Stimulated activated CD4-positive, alpha-beta T cell treated with anti-CD3 and anti-CD28 coated beads, Interleukin-12 subunit alpha, Interleukin-12 subunit beta, amount 100 ng/mL, for 4 hours (primary cell): Measurements from ENCODE around the gene GATAD2A.
"Not testable (repeated sequence)": the region's sequence is repeated elsewhere in the genome, so short reads cannot be mapped to it uniquely, and the experiment has no call there.

Source experiments
- DNase-seq: peaks from one replicate; pipeline ENCODE4 v3.0.0-alpha.2; 2020

GATAD2A gene

GRCh38 chr19:19388568-19389555 is 16.6 kb upstream of the GATAD2A start:
- DNase-seq = no peak

- DNase-seq = not testable (repeated sequence)
Measured at GRCh38 chr19:19389683-19390082, 15.8 kb upstream of the GATAD2A start.

DNA sequence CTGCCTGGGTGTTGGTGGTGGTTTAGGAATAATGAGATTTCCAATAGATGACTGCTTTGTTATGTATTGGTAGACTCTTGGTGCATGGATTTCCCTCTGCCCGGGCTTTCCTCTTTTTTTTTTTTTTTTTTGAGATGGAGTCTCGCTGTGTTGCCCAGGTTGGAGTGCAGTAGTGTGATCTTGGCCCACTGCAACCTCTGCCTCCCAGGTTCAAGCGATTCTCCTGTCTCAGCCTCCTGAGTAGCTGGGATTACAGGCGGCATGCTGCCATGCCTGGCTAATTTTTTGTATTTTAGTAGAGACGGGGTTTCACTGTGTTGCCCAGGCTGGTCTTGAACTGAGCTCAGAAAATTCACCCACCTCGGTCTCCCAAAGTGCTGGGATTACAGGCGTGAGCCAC is 11.1 kb upstream of the GATAD2A start:
- not testable (repeated sequence) for DNase-seq

DNA sequence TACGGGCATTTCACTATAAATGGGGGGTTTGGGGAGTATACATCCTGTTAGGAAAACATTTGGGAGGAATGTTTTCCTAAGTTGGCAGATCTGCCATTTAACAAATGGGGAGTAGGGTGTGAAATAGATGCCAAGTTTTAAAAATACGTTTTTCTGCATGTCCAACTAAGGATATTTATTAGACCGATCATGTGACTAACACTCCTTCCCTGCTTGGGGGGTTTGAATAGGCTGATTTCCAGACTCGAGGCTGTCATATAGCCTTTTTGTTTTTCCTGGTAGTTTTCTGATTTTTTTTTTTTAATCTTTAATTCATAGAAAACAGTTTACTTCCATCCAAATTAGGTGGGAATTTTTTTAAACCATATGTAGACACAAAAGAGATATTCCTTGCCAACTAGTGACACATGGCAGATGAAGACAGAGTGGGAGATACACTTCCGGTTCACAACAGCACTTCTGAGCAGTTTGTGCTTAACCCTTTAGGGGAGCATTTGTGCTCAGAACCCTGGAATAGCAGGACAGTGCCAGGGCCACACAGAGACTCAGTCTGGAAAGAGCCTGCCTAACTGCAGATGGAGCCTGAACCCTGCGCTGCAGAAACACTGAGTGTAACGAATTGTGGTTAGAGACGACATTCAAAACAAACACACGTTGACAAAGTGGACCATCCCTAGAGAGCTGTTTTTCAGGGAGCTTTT is 5.6 kb upstream of the GATAD2A start:
- no peak for DNase-seq

- DNase-seq = no peak
Measured at GRCh38 chr19:19402656-19403372, 2.7 kb upstream of the GATAD2A start.

GRCh38 chr19:19403373-19403901 is 2.0 kb upstream of the GATAD2A start:
- no peak for DNase-seq

DNA sequence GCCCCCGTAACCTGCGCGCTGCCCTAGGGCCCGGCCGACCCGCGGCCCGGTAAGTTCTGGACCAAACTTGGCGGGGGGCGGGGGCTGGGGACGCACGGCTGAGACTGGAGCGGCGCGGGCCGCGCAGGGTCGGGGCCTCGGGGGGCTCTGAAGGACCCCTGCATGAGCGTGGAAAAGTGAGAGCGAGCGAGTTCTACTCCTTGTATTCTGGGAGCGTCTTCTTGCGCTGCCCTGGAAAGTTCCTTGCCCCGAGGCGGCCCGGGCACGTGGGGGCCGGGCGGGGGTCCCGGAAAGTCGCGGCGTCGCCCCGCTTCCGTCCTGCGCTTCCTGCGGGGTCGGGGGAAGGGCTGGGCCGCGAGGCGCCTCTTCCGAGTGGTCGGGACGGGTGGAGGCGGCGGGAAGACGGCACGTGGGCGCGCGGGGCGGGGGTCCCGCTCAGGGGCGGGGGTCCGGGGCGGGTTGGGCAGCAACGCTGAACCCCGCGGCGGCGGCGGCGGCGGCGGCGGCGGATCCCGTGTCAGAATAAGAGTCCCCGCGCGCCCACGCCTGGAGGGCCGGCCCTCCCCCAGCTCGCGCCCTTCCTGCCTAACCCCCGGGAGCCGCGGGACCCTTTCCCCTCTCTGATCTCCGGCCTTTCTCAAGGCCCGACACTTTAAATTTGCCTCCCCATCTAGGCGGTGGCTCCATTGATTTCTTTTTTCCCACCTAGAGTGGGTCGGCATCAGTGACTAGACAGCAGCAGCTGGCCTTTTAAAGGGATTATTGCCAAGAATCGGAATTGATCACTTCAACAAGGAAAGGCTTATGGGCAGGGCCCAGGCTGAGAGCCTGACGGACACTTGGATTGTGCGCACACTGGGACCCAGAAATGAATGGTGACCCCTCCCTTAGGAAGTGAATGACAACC is 749 bp downstream of the GATAD2A start:
- DNase-seq = peak; percentile 55

DNA sequence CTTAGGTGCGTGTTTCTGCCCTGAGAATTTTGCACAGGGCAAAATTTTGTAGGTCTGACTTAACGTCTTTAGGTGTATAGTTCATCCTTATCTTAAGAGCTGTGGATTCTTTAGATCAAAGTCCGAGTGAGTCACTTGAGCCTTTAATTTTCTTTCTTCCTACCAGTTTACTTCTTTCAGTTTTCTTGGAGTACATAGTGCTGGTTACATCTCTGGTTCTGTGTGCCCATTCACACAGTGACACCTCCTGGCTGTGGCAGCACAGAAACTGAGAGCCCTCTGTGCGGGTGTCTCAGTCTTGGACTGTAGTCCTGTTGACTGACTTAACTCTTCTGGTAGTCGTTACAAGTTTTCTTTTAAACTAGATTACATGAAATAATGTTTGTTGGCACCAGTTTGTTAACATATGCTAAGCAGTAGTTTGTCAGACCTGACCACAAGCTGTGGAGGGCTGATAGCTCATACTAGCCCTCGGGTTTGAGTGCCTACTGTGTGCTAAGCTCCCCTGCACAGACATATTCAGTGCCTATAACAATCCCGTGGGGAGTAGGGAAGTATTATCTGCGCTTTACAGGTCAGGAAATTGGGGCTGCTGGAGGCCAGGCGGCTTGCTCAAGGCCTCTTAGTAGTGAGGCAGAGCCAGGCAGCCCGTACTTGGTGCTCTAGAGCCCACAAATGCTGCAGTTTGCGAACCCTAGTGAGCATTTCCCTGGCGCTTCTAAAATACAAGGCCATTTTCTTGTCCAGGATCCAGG is 1.6 kb downstream of the GATAD2A start:
- DNase-seq = peak; percentile 38

DNA sequence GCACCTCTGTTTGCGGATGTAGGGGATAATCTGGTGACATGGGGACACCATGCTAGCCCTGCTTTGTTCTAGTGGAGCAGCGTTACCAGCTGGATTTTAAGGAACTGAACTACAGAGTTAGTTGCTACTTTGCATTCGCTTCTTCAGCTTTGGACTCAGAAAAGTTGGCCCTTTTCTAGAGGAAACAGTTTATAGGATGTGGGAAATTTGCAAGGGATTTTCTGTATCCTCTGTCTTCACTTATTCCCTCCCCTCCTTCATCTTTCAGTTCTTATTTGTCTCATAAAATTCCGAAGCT is 2.1 kb downstream of the GATAD2A start:
- DNase-seq = no peak

DNA sequence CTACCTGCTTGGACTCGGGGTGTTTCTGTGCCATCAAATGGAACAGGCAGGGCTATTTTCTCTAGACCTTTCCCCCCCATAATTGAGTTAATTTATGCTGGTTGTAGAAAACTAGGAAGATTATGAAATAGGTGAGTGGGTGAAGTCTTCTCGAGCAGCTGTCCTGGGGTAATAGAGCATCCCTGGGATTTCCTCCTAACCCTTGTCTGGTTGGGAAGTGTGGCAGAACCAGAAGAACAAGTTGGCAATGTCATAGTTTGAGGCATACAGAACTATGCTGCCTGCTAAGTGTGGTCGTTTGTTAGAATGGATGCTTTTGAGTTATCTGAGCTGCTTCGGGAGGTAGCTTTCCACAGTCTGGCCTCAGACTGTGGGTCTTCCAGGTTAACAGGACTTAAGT is 3.7 kb downstream of the GATAD2A start:
- DNase-seq = no peak

- DNase-seq = no peak
Measured at GRCh38 chr19:19409631-19410030, 4.2 kb downstream of the GATAD2A start.

- DNase-seq = peak; percentile 13
Measured at GRCh38 chr19:19410553-19411550, 5.4 kb downstream of the GATAD2A start.

- DNase-seq = no peak
Measured at GRCh38 chr19:19416280-19416679, 10.8 kb downstream of the GATAD2A start.

DNA sequence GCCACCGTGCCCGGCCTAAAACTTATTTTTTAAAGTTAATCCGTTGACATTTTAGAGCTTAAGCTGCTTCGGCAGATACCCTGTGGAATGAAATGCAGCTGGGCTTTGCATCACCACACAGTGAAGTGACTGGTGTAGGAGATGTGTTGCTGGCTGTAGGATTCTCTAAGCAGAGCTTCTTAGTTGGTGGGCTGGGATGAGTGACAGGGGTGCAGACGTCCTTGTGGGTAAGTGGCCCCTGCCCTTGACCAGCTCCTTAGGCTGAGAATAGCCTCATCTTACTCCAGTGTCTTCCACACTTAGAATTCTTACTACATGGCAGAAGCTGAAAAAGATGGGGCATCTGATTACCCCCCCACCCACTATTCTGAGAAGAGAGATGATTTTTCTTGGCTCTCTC is 11.6 kb downstream of the GATAD2A start:
- DNase-seq = no peak

DNA sequence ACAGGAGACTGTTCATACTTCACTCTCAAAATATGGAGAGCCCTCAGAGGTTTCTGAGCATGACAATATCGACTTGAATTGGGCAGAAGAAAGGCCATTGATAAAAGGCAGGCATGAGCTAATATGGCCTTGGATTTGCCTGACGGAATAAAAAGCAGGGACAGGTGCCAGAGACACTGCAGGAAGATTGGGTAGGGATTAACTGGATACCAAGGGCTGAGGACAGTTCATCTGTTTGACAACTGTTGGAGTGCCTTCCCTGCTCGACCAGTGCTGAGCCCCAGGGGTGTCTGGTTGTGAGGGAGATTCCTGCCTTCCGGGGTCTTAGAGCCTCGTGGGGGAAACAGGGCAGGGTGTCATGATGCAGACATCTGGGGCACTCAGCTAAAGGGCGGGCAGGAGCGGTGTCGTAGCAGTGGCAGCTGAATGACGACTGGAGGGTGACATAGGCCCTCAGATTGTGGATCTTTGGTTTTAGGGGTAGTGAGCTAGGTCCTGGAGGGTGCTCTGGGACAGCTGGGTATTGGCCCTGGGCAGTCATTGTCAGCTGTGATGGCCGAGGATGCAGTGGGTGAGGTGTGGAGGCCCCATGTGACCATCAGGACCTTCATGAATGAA is 12.3 kb downstream of the GATAD2A start:
- DNase-seq = no peak

- DNase-seq = no peak
Measured at GRCh38 chr19:19418555-19419260, 13.2 kb downstream of the GATAD2A start.

DNA sequence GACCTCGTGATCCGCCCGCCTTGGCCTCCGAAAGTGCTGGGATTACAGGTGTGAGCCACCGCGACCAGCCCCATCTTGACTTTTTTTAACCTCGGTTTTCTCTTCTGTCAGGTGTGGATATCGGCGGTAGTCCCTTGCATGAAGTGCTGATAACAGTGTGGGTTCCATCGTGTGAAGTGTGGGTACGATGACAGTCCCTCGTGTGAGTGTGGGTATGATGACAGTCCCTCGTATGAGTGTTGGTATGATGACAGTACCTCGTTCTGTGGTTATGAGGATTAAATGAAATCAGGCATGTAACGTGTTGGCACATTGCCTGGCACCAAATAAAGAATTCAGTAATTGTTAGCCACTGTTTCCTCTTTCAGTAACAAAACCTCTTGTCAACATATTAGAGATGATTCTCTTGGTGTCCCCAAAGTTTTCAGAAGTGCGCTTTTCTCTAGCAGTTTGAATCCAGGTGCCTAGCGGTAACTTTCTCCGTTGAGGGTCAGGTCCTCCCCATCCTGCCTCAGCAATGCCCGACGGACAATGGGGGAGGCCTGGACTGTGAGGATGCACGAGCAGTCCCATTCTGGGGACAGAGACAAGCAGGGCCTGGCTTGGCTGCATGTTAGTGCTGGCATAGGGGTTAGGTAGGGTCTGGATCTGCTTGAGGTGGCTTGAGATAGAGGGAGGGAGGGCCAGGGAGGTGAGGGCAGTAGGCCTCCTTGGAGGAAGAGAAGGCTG is 15.3 kb downstream of the GATAD2A start:
- DNase-seq = no peak

DNA sequence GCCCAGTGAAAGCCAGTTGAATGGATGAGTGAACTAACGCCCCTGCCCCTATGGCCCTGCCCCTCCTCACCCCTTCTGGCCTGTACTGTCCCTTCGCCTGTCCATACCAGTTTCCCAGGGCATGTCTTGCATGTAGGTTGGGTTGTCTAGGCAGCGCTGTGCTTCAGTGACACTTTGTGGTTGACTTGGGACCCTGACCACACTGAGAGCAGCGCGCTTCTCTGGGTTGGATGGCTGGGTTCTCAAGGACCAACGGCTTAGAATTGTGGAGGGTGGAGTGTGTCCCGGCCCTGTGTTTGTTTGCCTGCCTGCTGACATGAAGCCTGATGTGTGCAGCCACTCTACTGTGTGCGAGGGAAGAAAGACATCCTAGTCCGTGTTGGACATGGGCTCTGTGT is 15.8 kb downstream of the GATAD2A start:
- DNase-seq = no peak
